Spinal cord (tissue), 10 donors: ENCODE measurements around the gene NEBL. TPM values are rescaled to one million over a fixed set of nuclear protein-coding genes. Genes with fewer than 3 reads are reported as not detected.

Experiments
- DNase-seq, 6 donors: peaks; one replicate each; pipeline versions ENCODE4 v3.0.0 to v3.0.0-alpha.2; 2013 to 2015; ENCODE audit warnings: low spot score in 6 of 6, low read depth in 4 of 6
- H3K27ac ChIP-seq: one replicate; pipeline ENCODE4 v1.5.1; 2013; ENCODE audit warnings: low read depth, low read length, control low read depth
- H3K27me3 ChIP-seq: one replicate; pipeline ENCODE4 v1.6.1; 2013; ENCODE audit warnings: low read length; ENCODE audit not compliant: control insufficient read depth, insufficient read depth
- H3K36me3 ChIP-seq: one replicate; pipeline ENCODE4 v1.6.1; 2013; ENCODE audit warnings: low read length; ENCODE audit not compliant: control insufficient read depth, insufficient read depth
- H3K4me1 ChIP-seq: one replicate; pipeline ENCODE4 v1.6.1; 2013; ENCODE audit warnings: low read length; ENCODE audit not compliant: control insufficient read depth, insufficient read depth
- H3K4me3 ChIP-seq: one replicate; pipeline ENCODE4 v1.5.1; 2013; ENCODE audit warnings: low read depth, low read length, control low read depth
- H3K9me3 ChIP-seq: one replicate; pipeline ENCODE4 v1.6.1; 2013; ENCODE audit warnings: low read length; ENCODE audit not compliant: control insufficient read depth, insufficient read depth
- WGBS: methylation state at CpG from one replicate; pipeline ENCODE4 v1.1.5; 2013; ENCODE audit warnings: missing lambda C conversion rate; ENCODE audit not compliant: insufficient coverage; 5-methylcytosine and 5-hydroxymethylcytosine counted together
- polyA plus RNA-seq, 2 donors: library from polyadenylated mRNA; unstranded; fragments of 120-200 nt; gene quantifications; one replicate each; pipeline ENCODE4 v1.2.1, GENCODE V29; 2013; ENCODE audit not compliant: insufficient read length in 2 of 2
- total RNA-seq, 2 donors: library from RNA; depleted of rRNA in 1 of 2; stranded (reverse); fragments of 120-200 nt in 1 of 2; fragments of >200 nt in 1 of 2; gene quantifications; one replicate each; pipeline versions ENCODE4 v1.2.3 to v1.2.4, GENCODE V29; 2013 to 2014
- donor health status: healthy.

Gene NEBL
- total and polyA plus RNA-seq, 4 donors, result 28.8 to 157 (median 66.6) TPM

DNA sequence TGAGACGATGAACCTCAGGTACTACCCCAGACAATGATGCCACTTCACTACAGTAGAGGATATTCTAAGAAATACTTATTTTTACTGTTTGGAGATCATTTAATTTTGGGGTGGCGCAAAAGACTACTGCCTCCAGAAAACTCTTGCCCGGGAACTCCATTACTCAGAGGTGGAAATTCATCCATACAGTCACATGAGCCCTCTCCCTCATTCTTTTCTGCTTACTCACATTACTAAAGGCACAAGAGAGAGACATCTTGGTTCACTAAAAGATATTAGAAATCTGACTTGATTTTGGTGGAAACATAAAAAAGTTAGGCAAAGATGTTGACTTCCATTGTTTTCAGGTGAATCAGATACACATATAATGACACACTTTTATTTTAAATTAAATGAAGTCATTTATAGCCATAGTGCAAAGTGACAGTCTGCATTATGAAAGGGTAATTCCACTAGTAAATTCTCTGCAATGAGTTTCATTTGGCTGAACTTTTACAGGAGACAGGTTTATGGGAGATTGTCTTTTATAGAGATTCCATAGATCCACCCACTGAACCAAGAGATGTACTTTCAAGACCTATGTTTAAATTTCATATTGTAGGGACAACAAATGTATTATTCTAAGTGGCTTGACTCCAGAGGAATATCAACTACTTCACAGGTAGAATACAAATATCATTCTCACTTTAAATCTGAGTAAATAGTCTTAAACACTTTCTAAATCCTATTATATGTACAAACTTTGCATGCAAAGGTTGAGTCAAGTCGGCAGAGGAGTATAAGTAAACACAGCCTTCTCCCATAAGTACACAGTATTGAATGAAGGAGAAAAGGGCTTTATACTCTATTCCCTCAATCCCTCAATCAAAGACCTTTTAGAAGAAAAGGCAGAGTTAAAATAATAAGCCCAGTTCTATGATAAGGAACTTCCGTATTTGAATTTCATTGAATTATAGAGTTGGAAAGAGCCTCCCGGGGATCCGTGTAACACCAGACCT is 18.8 kb downstream of the NEBL start:
- Histone ChIP-seq H3K27ac (no peak overlapping the region), H3K4me3 (no peak overlapping the region), H3K9me3 (no peaks in the 10 kb centered on the region), H3K4me1 (no peaks in the 10 kb centered on the region), H3K27me3 (no peaks in the 10 kb centered on the region), H3K36me3 (no peaks in the 10 kb centered on the region)
- WGBS, result no CpG with 5 or more reads among the region's 7 CpGs
- no peak for DNase-seq

DNA sequence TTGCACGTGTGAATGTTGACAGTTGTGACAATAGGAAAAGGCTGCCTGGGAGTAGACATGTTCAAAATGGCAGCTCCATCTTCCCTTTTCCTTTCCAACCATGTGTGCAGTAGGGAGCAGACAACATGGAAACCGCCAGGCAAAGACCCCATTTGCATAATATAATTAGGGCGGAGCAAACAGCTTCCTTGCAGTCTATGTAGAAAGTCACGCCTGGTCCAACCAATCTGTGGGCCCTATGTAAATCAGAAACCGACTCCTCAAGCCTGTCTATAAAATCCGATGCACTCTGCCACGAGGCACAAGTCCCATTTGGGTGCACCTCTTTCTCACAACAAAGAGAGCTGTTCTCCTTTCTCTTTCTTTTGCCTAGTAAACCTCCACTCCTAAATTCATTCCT is 19.6 kb downstream of the NEBL start:
- Histone ChIP-seq H3K9me3 (no peaks in the 10 kb centered on the region), H3K27ac (no peak overlapping the region), H3K4me1 (no peaks in the 10 kb centered on the region), H3K4me3 (no peak overlapping the region), H3K36me3 (no peaks in the 10 kb centered on the region), H3K27me3 (no peaks in the 10 kb centered on the region)
- no peak for DNase-seq
- 93% methylated on average over 5 of the region's 7 CpGs for WGBS

DNA sequence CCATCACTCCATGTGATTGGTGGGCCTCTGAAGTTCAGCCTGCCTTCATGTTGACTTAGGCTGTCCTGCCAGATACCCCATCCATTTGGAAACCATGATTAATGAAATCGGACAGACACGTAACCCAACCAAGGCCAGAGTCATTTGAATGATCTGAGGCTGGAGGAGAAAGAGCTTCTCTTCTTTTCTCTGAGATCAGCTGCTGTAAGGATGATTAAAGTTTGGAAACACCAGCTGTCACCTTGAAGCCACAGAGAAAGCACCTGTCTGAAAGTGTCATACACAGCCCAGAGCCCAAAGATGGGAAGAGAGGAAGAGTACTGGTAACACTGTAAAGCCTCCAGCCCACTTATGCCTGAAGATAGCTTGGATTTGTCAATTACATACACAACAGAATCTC is 22.9 kb downstream of the NEBL start:
- DNase-seq, result no peak
- Histone ChIP-seq H3K27ac (no peak overlapping the region), H3K27me3 (no peaks in the 10 kb centered on the region), H3K4me1 (no peaks in the 10 kb centered on the region), H3K4me3 (no peak overlapping the region), H3K9me3 (no peaks in the 10 kb centered on the region), H3K36me3 (no peaks in the 10 kb centered on the region)
- WGBS, result 100% methylated on average over 1 of the region's 2 CpGs

DNA sequence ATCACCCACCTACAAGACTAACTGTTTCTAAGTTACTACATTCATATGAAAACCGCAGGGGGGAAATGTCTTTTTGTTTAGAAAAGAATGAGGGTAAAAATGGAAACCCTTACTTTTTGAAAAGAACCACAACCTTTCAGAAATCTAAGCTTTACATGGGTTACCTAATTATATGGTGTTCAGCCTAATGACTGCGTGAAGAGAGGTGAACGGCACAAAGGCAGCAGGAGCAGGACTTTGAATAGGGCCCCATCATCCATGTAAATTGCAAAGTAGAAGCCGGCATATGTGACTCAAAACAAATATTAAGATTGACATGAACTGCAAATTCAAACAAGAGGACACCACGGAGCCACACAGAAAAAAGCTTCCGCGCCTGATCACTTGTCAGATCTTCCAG is 25.1 kb downstream of the NEBL start:
- WGBS, result no CpG with 5 or more reads among the region's 7 CpGs

DNA sequence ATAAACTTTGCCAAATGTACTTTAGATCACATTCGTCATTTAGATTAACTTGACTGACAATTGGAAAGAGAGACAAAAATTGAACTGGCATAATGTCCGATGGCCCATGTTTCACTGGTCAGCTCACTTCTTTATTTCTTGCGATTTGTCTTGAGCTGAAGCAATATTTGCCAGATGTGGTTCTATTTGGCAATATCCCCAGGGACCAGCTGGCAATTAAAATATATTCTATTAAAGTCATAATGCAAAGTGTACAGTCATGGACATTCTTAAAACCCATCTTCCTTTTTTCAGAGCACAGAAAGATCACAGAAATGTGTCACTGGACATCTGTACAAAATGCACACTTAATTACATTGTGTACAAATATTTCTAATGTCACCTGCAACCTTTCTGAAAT is 26.3 kb downstream of the NEBL start:
- WGBS, result 100% methylated on average over 2 of the region's 3 CpGs
- no peak overlapping the region for H3K4me3 ChIP-seq
- H3K9me3 ChIP-seq, result no peaks in the 10 kb centered on the region
- DNase-seq, result peak in 1 of 6 donors; percentile 9
- no peak overlapping the region for H3K27ac ChIP-seq
- H3K27me3 ChIP-seq, result no peaks in the 10 kb centered on the region
- H3K36me3 ChIP-seq, result no peaks in the 10 kb centered on the region
- H3K4me1 ChIP-seq, result no peaks in the 10 kb centered on the region

More for the DNA sequence above, 25.1 kb downstream of the NEBL start:
- no peaks in the 10 kb centered on the region for H3K4me1 ChIP-seq
- H3K9me3 ChIP-seq, result no peaks in the 10 kb centered on the region
- H3K36me3 ChIP-seq, result no peaks in the 10 kb centered on the region
- no peak overlapping the region for H3K4me3 ChIP-seq
- H3K27me3 ChIP-seq, result no peaks in the 10 kb centered on the region
- no peak overlapping the region for H3K27ac ChIP-seq
- no peak for DNase-seq

DNA sequence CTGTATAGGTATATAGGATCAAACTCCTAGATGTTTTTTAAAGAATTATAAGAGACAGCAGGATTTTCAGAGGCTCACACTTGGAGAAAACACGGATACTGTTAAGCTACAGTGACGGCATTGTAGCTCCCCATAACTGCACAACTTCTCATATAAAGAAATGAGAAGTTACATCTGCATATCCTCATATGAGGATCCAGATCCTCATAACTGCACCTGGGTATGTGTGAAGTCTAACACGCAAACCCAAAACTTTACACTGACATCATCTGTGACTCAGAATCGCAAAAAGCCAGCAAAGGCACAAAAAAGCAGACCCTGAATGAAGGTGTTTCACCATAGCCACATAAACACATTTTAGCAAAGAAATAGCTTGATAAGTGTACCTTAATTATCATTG is 34.1 kb downstream of the NEBL start:
- no CpG with 5 or more reads among the region's 4 CpGs for WGBS
- Histone ChIP-seq H3K27ac (no peak overlapping the region), H3K4me1 (no peaks in the 10 kb centered on the region), H3K9me3 (no peaks in the 10 kb centered on the region), H3K27me3 (no peaks in the 10 kb centered on the region), H3K4me3 (no peak overlapping the region), H3K36me3 (no peaks in the 10 kb centered on the region)
- DNase-seq, result no peak

DNA sequence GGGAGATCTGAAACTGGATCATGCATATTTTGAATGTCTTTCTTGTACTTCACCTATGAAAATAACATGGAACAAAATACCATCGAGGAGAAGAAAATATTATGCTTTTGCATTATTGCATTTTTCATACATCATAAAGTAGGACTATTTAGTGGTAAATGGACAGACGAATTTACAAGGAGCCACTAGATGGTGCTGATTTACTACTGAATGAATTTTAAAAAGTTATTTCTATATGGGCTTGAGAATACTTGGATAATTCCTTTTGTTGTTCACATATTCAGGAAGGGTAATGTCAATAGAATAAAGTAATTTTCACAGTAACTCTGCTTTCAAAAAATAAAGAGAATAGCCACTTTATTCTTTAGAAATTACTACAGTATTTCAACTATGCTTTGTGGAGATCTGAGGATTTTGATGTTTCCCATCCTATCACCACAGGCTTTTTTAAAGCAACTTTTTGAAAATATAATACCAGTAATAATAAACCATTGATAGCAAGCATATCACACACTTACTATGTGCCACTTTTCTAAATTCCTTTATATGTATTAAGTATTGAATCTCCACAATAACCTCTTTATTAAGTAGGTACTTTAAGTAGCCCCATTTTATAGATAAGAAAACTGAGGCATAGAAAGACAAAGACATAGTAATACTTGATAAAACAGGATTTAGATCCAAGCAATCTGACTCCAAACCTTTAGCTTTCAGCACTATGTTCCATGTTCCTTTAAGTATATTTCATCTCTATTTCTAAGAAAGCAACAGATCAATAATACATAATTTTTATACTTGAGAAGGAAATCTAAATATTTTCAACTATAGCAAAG is 38.6 kb downstream of the NEBL start:
- Histone ChIP-seq H3K9me3 (no peaks in the 10 kb centered on the region), H3K36me3 (no peaks in the 10 kb centered on the region), H3K27ac (no peak overlapping the region), H3K27me3 (no peaks in the 10 kb centered on the region), H3K4me3 (no peak overlapping the region), H3K4me1 (no peaks in the 10 kb centered on the region)
- peak; percentile 20 to 89 (median 36) for DNase-seq
- WGBS, result no CpG with 5 or more reads among the region's 2 CpGs

DNA sequence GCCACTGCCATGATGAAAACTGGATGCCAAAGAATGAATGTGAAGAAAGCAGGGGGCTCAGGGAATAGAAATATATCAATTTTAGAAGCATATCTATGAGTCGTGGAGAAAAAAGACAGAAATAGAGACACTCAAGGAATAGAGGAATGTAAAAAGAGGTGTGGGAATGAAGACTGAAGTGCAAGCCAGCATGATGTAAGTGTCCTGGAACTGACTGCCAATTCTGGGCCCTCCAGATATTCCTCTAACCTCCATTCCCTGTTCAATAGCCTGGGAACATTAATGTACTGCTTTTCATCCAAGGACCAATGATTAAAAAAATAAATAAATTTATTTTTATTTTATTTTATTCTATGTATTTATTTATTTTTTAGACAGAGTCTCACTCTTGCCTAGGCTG is 40.6 kb downstream of the NEBL start:
- WGBS, result 38% methylated on average over 1 of the region's 1 CpG

DNA sequence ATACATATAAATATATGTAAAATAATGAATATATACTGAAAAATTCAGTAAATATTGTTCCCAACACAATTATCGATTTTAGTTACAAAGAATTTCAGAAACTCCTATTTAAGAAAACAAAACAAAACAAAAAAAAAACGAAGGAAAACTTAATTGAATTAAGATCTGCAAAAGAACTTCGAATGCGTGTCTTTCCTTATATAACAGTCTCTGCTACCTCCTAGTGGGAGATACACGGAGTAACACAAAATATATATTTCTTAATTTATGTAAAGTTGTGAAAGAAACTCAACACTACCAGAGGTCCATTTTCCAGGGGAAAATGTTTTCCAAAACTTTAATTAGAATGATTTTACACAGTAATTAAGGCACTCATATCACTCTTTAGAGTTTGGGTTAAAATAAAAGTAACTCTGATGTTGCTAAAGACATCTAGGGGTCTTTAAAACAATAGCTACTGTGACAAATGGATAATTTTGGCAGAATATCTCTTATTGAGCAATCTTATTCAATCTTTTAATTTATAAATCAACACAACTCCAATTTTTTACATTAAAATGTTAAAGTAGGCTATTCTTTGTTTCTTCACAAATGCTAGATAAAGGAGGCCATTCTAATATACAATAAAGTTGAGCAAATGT is 41.6 kb downstream of the NEBL start:
- Histone ChIP-seq H3K9me3 (no peaks in the 10 kb centered on the region), H3K27ac (no peak overlapping the region), H3K36me3 (no peaks in the 10 kb centered on the region), H3K4me3 (no peak overlapping the region), H3K27me3 (no peaks in the 10 kb centered on the region), H3K4me1 (no peaks in the 10 kb centered on the region)
- peak in 4 of 6 donors; percentile 7 to 81 (median 34) for DNase-seq
- no CpG with 5 or more reads among the region's 5 CpGs for WGBS

More for the DNA sequence above, 40.6 kb downstream of the NEBL start:
- no peaks in the 10 kb centered on the region for H3K27me3 ChIP-seq
- H3K36me3 ChIP-seq, result no peaks in the 10 kb centered on the region
- H3K27ac ChIP-seq, result no peak overlapping the region
- H3K4me1 ChIP-seq, result no peaks in the 10 kb centered on the region
- H3K4me3 ChIP-seq, result no peak overlapping the region
- DNase-seq, result no peak
- no peaks in the 10 kb centered on the region for H3K9me3 ChIP-seq
